ENCODE results near the gene SLC16A11. TPM values are rescaled to one million over a fixed set of nuclear protein-coding genes. Genes with fewer than 3 reads are reported as not detected.

The SLC16A11 gene
- total RNA-seq, 3 donors from 2014 or later: 1.5 to 3.6 TPM; not detected in 1

DNA sequence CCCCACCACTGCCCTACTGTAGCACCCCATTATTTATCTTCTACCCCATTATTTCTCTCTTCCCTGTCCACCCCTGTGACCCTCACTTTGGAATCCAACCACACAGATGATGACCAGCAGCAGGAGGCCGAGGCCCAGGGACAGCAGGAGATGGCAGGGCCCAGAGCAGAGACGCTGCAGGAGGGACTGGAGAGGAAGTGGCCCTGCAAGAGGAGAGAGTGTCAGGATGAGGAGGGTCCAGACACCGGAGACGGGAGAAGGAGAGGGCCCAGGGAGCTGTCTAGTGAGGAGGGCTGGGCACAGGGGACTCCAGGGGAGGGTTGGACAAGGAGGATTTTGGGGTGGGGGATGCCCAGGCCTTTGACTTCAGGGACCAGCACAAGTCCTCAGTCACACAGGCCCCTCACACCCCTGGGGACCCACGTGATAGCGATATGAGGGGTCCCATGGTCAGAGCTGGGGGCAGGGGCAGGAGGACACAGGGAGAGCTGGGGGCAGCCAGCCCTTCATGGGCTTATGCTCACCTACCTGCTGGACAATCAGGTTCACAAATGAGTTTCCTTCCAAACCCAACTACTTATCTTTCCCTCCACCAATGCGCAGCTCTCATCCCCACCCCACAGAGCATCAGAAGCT is 34.1 kb upstream of the SLC16A11 start:
- Histone ChIP-seq H3K4me1 (no peaks in the 10 kb centered on the region), H3K36me3 (no peaks in the 10 kb centered on the region), H3K9me3 (no peaks in the 10 kb centered on the region), H3K4me3 (no peak overlapping the region), H3K27ac (no peak overlapping the region), H3K27me3 (no peaks in the 10 kb centered on the region)
- TF ChIP-seq POLR2AphosphoS5 (IDR thresholded peaks at IDR 0.05): no peak
- TF ChIP-seq, protein P1, sequence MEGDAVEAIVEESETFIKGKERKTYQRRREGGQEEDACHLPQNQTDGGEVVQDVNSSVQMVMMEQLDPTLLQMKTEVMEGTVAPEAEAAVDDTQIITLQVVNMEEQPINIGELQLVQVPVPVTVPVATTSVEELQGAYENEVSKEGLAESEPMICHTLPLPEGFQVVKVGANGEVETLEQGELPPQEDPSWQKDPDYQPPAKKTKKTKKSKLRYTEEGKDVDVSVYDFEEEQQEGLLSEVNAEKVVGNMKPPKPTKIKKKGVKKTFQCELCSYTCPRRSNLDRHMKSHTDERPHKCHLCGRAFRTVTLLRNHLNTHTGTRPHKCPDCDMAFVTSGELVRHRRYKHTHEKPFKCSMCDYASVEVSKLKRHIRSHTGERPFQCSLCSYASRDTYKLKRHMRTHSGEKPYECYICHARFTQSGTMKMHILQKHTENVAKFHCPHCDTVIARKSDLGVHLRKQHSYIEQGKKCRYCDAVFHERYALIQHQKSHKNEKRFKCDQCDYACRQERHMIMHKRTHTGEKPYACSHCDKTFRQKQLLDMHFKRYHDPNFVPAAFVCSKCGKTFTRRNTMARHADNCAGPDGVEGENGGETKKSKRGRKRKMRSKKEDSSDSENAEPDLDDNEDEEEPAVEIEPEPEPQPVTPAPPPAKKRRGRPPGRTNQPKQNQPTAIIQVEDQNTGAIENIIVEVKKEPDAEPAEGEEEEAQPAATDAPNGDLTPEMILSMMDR (IDR thresholded peaks at IDR 0.05): no peak
- TF ChIP-seq POLR2A (IDR thresholded peaks at IDR 0.05): no peak
- peak in 1 of 2 donors; percentile 35 for DNase-seq (ENCODE audit: low spot score in 2 of 2)
- intact Hi-C loops (cut with DNase I; ENCODE audit: low total_unique reads): no loop called here

DNA sequence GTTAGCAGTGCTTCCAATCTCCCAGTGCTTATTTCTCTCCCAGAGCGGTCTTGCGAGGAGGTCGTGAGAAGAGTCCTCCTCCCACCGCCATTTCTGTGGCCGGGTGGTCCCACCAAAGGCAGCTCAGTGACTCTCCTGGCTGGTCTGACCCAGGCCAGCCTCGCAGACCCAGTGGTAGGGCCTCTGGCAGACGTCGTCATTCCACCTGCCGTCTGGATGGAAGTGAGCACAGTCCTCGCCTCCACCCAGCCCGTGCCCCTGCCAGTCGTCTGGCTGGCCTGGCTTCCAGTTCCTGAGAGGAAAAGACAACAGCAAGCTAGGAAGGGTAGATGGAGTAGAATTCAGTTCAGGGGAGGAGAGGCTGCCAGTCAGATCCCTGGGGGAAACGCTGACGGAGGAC is 31.0 kb upstream of the SLC16A11 start:
- peak in 1 of 2 donors; percentile 19 for DNase-seq (ENCODE audit: low spot score in 2 of 2)

DNA sequence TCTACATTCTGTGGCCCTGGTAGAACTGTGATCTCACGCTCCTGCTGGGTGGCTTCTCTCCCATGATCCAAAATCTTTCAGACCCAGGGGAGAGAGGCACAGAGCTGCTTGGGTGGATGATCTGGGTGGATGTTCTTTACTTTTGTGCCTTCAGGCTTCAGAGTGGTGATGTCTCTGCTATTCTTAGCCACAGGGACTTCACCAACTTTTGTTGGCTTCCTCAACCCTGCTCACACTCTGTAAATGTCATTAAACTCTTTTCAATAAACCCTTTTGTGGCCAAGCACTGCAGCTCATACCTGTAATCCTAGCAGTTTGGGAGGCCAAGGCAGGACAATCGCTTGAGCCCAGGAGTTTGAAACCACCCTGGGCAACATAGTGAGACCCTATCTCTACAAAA is 28.5 kb upstream of the SLC16A11 start:
- Histone ChIP-seq H3K4me1 (no peaks in the 10 kb centered on the region), H3K36me3 (no peaks in the 10 kb centered on the region), H3K9me3 (peaks cover 10 to 14% of the 10 kb centered on the region in 2 donors), H3K4me3 (no peak overlapping the region), H3K27ac (no peak overlapping the region), H3K27me3 (no peaks in the 10 kb centered on the region)
- TF ChIP-seq, protein P1 (IDR thresholded peaks at IDR 0.05): no peak
- no peak for TF ChIP-seq POLR2A (IDR thresholded peaks at IDR 0.05)
- intact Hi-C loops (cut with DNase I; ENCODE audit: low total_unique reads): no loop called here
- DNase-seq (ENCODE audit: low spot score in 2 of 2): no peak

More for the DNA sequence above, 31.0 kb upstream of the SLC16A11 start:
- no peaks in the 10 kb centered on the region for H3K36me3 ChIP-seq
- intact Hi-C loops (cut with DNase I; ENCODE audit: low total_unique reads): no loop called here
- H3K9me3 ChIP-seq: no peaks in the 10 kb centered on the region
- H3K27ac ChIP-seq: no peak overlapping the region
- no peaks in the 10 kb centered on the region for H3K4me1 ChIP-seq
- TF ChIP-seq, protein P1 (IDR thresholded peaks at IDR 0.05): no peak
- TF ChIP-seq POLR2A (IDR thresholded peaks at IDR 0.05): no peak
- no peak overlapping the region for H3K4me3 ChIP-seq
- no peaks in the 10 kb centered on the region for H3K27me3 ChIP-seq

DNA sequence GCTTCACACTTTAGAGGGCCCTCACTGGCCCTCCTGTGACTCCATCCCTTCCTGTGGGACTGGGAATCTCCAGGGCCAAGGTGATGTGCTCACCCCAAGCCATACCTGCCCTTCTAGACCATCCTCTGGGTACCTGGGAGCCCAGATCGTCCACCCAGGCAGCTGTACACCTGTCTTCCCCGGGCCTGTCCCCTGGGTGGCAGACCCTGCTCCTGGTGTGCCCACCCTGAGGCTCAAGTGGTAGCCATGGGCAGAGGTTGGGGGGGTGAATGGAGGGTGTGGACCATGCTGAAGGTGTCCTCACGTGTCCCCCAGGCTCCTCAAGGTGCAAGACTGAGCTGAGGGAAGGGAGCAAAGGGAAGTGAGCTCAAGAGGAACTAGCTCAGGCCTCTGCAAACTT is 26.8 kb upstream of the SLC16A11 start:
- Histone ChIP-seq H3K36me3 (no peaks in the 10 kb centered on the region), H3K27me3 (no peaks in the 10 kb centered on the region), H3K9me3 (peaks cover 10 to 14% of the 10 kb centered on the region in 2 donors), H3K4me1 (no peaks in the 10 kb centered on the region), H3K4me3 (no peak overlapping the region), H3K27ac (no peak overlapping the region)
- no peak for TF ChIP-seq POLR2AphosphoS5 (IDR thresholded peaks at IDR 0.05)
- TF ChIP-seq, protein P1 (IDR thresholded peaks at IDR 0.05): no peak
- no peak for TF ChIP-seq POLR2A (IDR thresholded peaks at IDR 0.05)
- intact Hi-C loops (cut with DNase I; ENCODE audit: low total_unique reads): no loop called here
- no peak for DNase-seq (ENCODE audit: low spot score in 2 of 2)

DNA sequence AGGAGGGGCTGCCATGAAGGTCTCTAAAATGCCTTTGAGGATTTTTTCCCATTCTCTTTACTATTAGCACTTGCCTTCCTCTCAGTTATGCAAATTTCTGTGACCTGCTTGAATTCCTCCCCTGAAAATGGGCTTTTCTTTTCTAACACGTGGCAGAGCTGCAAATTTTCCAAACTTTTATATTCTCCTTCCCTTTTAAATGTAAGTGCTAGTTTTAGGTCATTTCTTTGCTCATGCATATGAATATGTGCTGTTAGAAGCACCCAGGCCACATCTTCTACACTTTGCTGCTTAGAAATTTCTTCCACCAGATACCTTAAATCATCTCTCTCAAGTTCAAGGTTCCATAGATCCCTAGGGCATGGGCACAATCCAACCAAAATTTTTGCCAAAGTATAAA is 24.4 kb upstream of the SLC16A11 start:
- TF ChIP-seq, protein P1 (IDR thresholded peaks at IDR 0.05): no peak
- TF ChIP-seq POLR2AphosphoS5 (IDR thresholded peaks at IDR 0.05) (no peak), POLR2A (IDR thresholded peaks at IDR 0.05) (no peak)
- H3K4me1 ChIP-seq: no peaks in the 10 kb centered on the region
- DNase-seq (ENCODE audit: low spot score in 2 of 2): no peak
- no peaks in the 10 kb centered on the region for H3K27me3 ChIP-seq
- no peak overlapping the region for H3K27ac ChIP-seq
- no peak overlapping the region for H3K4me3 ChIP-seq
- H3K9me3 ChIP-seq: peaks cover 10 to 14% of the 10 kb centered on the region in 2 donors
- intact Hi-C loops (cut with DNase I; ENCODE audit: low total_unique reads): no loop called here
- no peaks in the 10 kb centered on the region for H3K36me3 ChIP-seq
